Keratinocyte (primary cell): ENCODE measurements around the gene SLC9C2. TPM values are rescaled to one million over a fixed set of nuclear protein-coding genes. Genes with fewer than 3 reads are reported as not detected.
"Not testable (repeated sequence)": the region's sequence is repeated elsewhere in the genome, so short reads cannot be mapped to it uniquely, and the experiment has no call there.

Experiments used
- DNase-seq: peaks from one replicate; pipeline ENCODE4 v3.0.0-alpha.2; 2011; ENCODE audit warnings: low read depth, missing footprints, low spot score
- FAIRE-seq: peaks from 2 replicates; lab custom pipeline; 2011; peaks lifted over from hg19 to GRCh38; lab: Jason Lieb, UNC
- H2AFZ ChIP-seq: 2 replicates; pipeline ENCODE4 v1.6.0; 2012; ENCODE audit warnings: low read length, control low read depth, inconsistent platforms; ENCODE audit not compliant: control insufficient read depth
- H3K27ac ChIP-seq: 2 replicates; pipeline ENCODE4 v1.5.1; 2011; ENCODE audit warnings: low read length; ENCODE audit not compliant: control insufficient read depth, insufficient read depth
- H3K27me3 ChIP-seq: 3 replicates; pipeline ENCODE4 v1.6.0; 2011; ENCODE audit warnings: low read length; ENCODE audit not compliant: control insufficient read depth, insufficient read depth; ENCODE audit errors: extremely low read depth
- H3K36me3 ChIP-seq, 2 experiments: 2 replicates in 1 of 2; 3 replicates in 1 of 2; pipeline ENCODE4 v1.5.1; 2011; ENCODE audit warnings: low read length in 2 of 2, mild to moderate bottlenecking in 1 of 2; ENCODE audit not compliant: control insufficient read depth in 2 of 2, insufficient read depth in 2 of 2; ENCODE audit errors: extremely low read depth in 1 of 2
- H3K4me1 ChIP-seq: 3 replicates; pipeline ENCODE4 v1.5.1; 2011; ENCODE audit warnings: low read length; ENCODE audit not compliant: control insufficient read depth, insufficient read depth; ENCODE audit errors: extremely low read depth
- H3K4me2 ChIP-seq: 3 replicates; pipeline ENCODE4 v1.6.0; 2011; ENCODE audit warnings: low read depth, low read length; ENCODE audit not compliant: control insufficient read depth, insufficient read depth; ENCODE audit errors: extremely low read depth
- H3K4me3 ChIP-seq, 3 experiments: fragments of 200-600 bp in 1 of 3; sonication (generic) in 1 of 3; 2 replicates in 2 of 3; 3 replicates in 1 of 3; pipeline ENCODE4 v1.5.1; 2011 to 2016; ENCODE audit warnings: low read length in 3 of 3, mild to moderate bottlenecking in 3 of 3, control low read depth in 2 of 3, inconsistent platforms in 1 of 3, low read depth in 1 of 3, mixed read lengths in 1 of 3, mixed run types in 1 of 3, moderate library complexity in 1 of 3; ENCODE audit not compliant: control insufficient read depth in 2 of 3, insufficient read depth in 2 of 3; ENCODE audit errors: extremely low read depth in 1 of 3
- H3K79me2 ChIP-seq: 2 replicates; pipeline ENCODE4 v1.6.0; 2012; ENCODE audit warnings: low read length; ENCODE audit not compliant: control insufficient read depth, insufficient read depth
- H3K9ac ChIP-seq: 3 replicates; pipeline ENCODE4 v1.6.0; 2011; ENCODE audit warnings: low read length; ENCODE audit not compliant: control insufficient read depth, insufficient read depth; ENCODE audit errors: extremely low read depth
- H3K9me1 ChIP-seq: 3 replicates; pipeline ENCODE4 v1.6.0; 2011; ENCODE audit warnings: low read length; ENCODE audit not compliant: control insufficient read depth, insufficient read depth; ENCODE audit errors: extremely low read depth
- H3K9me3 ChIP-seq: 2 replicates; pipeline ENCODE4 v1.5.1; 2012; ENCODE audit warnings: low read depth, low read length; ENCODE audit not compliant: control insufficient read depth
- H4K20me1 ChIP-seq: 3 replicates; pipeline ENCODE4 v1.6.0; 2011; ENCODE audit warnings: low read length; ENCODE audit not compliant: control insufficient read depth, insufficient read depth; ENCODE audit errors: extremely low read depth
- CTCF ChIP-seq, 3 experiments: IDR thresholded peaks in 1 of 3; conservative IDR thresholded peaks in 1 of 3; optimal IDR thresholded peaks in 1 of 3; 2 replicates in 2 of 3; 3 replicates in 1 of 3; pipeline versions ENCODE3 to v1.5.1; 2011; ENCODE audit warnings: low read length in 3 of 3, mild to moderate bottlenecking in 3 of 3, moderate library complexity in 2 of 3, control low read depth in 1 of 3, inconsistent platforms in 1 of 3; ENCODE audit not compliant: insufficient read depth in 2 of 3; ENCODE audit errors: extremely low read depth in 1 of 3
- EZH2 ChIP-seq: IDR thresholded peaks from one replicate; pipeline ENCODE4 v1.6.1; 2012; ENCODE audit warnings: inconsistent platforms, mild to moderate bottlenecking, low read length, moderate library complexity
- dilution Hi-C: fragments of 300-500 bp; cut with MboI; formaldehyde crosslinking; loops from one replicate; pipeline ENCODE4 v1.7.0; 2020; ENCODE audit warnings: low sequenced_read_pairs; ENCODE audit not compliant: extremely low pct_ligation_motif_present
- polyA plus RNA-seq, 5 experiments: library from polyadenylated mRNA; depleted of rRNA in 3 of 5; stranded (reverse) in 3 of 5; stranded (forward) in 1 of 5; unstranded in 1 of 5; fragments of >200 nt; gene quantifications; 1 replicate in 1 of 5; 2 replicates in 3 of 5; 3 replicates in 1 of 5; pipeline versions ENCODE4 v1.2.1 to v1.2.3, GENCODE V29; 2011 to 2012; ENCODE audit warnings: missing spikeins in 2 of 5, low read depth in 1 of 5, low replicate concordance in 1 of 5

SLC9C2 gene
- polyA plus RNA-seq, 1 donor (not counting 4 experiments of a cell fraction or from before 2014, with no cell fraction given): not detected

- no peaks in the 10 kb centered on the region for H3K4me1 ChIP-seq
- H4K20me1 ChIP-seq: no peaks in the 10 kb centered on the region
- TF ChIP-seq CTCF (optimal IDR thresholded peaks at IDR 0.05 in 1 of 3, IDR thresholded peaks at IDR 0.05 in 1 of 3, conservative IDR thresholded peaks at IDR 0.05 in 1 of 3; ENCODE audit: extremely low read depth in 1 of 3, insufficient read depth in 2 of 3, low read length in 3 of 3): no peak
- TF ChIP-seq EZH2: no peak
- no peak for DNase-seq
- dilution Hi-C loops: no loop called here
- H3K27ac ChIP-seq: no peak overlapping the region
- H3K4me2 ChIP-seq: no peak overlapping the region
- no peak overlapping the region for H2AFZ ChIP-seq
- no peak for FAIRE-seq
- no peak overlapping the region for H3K9ac ChIP-seq
- H3K9me3 ChIP-seq: no peaks in the 10 kb centered on the region
- H3K4me3 ChIP-seq: no peak overlapping the region
- H3K79me2 ChIP-seq: no peaks in the 10 kb centered on the region
- H3K36me3 ChIP-seq: no peaks in the 10 kb centered on the region
- H3K9me1 ChIP-seq: no peaks in the 10 kb centered on the region
- no peaks in the 10 kb centered on the region for H3K27me3 ChIP-seq
These were observed 24.4 kb upstream of the SLC9C2 start for GRCh38 chr1:173627269-173627668.

- Histone ChIP-seq H3K9me1 (no peaks in the 10 kb centered on the region), H3K27me3 (no peaks in the 10 kb centered on the region), H3K36me3 (no peaks in the 10 kb centered on the region), H3K4me2 (no peak overlapping the region), H3K9me3 (no peaks in the 10 kb centered on the region), H3K9ac (no peak overlapping the region), H3K4me1 (no peaks in the 10 kb centered on the region), H3K79me2 (no peaks in the 10 kb centered on the region), H2AFZ (no peak overlapping the region), H4K20me1 (no peaks in the 10 kb centered on the region), H3K27ac (no peak overlapping the region), H3K4me3 (no peak overlapping the region)
- TF ChIP-seq EZH2: no peak
- DNase-seq (no peak), FAIRE-seq (no peak)
- dilution Hi-C loops: no loop called here
These were observed 14.0 kb upstream of the SLC9C2 start for GRCh38 chr1:173616859-173617258.

GRCh38 chr1:173613086-173613485, 10.2 kb upstream of the SLC9C2 start:
- dilution Hi-C loops: not testable (repeated sequence)

More at GRCh38 chr1:173613086-173613485, 10.2 kb upstream of the SLC9C2 start:
- not testable (repeated sequence) for H4K20me1 ChIP-seq, H3K36me3 ChIP-seq, H2AFZ ChIP-seq, H3K79me2 ChIP-seq, FAIRE-seq, H3K4me3 ChIP-seq, H3K9ac ChIP-seq, H3K9me3 ChIP-seq, DNase-seq, H3K27ac ChIP-seq, H3K27me3 ChIP-seq, H3K4me1 ChIP-seq, H3K4me2 ChIP-seq, H3K9me1 ChIP-seq
